Measurements from ENCODE around the gene NUP35. TPM values are rescaled to one million over a fixed set of nuclear protein-coding genes. Genes with fewer than 3 reads are reported as not detected.

The NUP35 gene
- total RNA-seq, 4 donors from 2014 or later = 5.9 to 32.8 (median 19.0) TPM

DNA sequence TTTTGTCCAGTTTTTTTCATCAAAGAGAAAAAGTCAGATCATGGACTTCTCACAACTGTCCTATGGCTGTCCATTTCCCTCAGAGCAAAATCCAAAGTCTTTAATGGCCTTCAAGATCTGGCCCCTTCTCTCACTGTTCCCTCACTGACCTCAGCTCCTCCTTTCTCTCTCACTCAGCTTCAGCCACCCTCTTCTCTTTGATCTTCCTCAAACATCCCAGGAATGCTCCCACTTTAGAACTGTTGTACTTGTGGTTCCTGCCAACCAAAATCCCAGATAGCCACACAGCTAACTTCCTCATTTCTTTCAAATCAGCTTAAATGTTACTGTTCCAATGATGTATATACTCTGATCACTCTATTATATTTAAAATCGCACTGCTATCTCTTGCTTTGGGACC, 82.9 kb downstream of the NUP35 start:
- no peaks in the 10 kb centered on the region for H3K27me3 ChIP-seq
- no peaks in the 10 kb centered on the region for H3K36me3 ChIP-seq
- TF ChIP-seq, protein P1, sequence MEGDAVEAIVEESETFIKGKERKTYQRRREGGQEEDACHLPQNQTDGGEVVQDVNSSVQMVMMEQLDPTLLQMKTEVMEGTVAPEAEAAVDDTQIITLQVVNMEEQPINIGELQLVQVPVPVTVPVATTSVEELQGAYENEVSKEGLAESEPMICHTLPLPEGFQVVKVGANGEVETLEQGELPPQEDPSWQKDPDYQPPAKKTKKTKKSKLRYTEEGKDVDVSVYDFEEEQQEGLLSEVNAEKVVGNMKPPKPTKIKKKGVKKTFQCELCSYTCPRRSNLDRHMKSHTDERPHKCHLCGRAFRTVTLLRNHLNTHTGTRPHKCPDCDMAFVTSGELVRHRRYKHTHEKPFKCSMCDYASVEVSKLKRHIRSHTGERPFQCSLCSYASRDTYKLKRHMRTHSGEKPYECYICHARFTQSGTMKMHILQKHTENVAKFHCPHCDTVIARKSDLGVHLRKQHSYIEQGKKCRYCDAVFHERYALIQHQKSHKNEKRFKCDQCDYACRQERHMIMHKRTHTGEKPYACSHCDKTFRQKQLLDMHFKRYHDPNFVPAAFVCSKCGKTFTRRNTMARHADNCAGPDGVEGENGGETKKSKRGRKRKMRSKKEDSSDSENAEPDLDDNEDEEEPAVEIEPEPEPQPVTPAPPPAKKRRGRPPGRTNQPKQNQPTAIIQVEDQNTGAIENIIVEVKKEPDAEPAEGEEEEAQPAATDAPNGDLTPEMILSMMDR (IDR thresholded peaks at IDR 0.05) = no peak
- no peak for TF ChIP-seq POLR2A (IDR thresholded peaks at IDR 0.05)
- intact Hi-C loops (cut with DNase I; ENCODE audit: low total_unique reads) = no loop called here
- DNase-seq = no peak
- no peak overlapping the region for H3K27ac ChIP-seq
- no peaks in the 10 kb centered on the region for H3K4me1 ChIP-seq
- H3K4me3 ChIP-seq = no peak overlapping the region
- H3K9me3 ChIP-seq = no peaks in the 10 kb centered on the region

DNA sequence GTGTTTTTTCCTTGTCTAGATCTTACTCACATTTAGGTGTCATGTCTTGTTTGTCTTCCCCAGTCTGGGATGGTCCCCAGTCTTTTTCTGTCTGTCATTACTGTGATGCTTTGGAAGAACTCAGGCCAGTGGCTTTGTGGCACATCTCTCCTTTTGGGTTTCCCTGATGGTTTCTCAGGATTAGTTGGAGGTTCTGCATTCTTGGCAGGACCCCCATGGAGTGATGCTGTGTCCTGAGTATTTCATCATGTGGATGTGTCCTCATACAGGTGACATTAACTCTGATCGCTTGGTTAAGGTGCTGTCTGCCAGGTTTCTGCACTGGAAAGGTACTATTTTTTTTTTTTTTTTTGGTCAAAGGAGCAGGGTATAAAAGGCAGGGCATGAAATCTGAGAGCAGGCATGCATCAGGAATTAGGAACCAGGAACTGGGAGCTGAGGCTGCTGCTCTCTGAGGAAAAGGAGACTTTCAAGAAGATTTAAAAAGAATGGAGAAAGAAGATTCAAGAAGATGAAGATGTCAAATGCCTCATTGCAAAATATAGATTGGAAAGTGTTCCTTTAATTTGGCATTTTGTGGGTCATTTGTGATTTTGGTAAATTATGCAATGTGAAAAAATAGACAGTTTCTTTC, 85.3 kb downstream of the NUP35 start:
- DNase-seq = no peak
- H3K4me1 ChIP-seq = no peaks in the 10 kb centered on the region
- no peak for TF ChIP-seq POLR2A (IDR thresholded peaks at IDR 0.05)
- TF ChIP-seq, protein P1 (IDR thresholded peaks at IDR 0.05) = no peak
- no peaks in the 10 kb centered on the region for H3K36me3 ChIP-seq
- H3K4me3 ChIP-seq = no peak overlapping the region
- no peak overlapping the region for H3K27ac ChIP-seq
- H3K27me3 ChIP-seq = no peaks in the 10 kb centered on the region
- H3K9me3 ChIP-seq = no peaks in the 10 kb centered on the region
- intact Hi-C loops (cut with DNase I; ENCODE audit: low total_unique reads) = no loop called here

Other genes with a start within 250 kb of the NUP35 start
- gene NCKAP1, start 86.0 kb upstream of the NUP35 start, total RNA-seq = 100 to 1,000 TPM in 3 of 4 donors, 10 to 100 TPM in 1; 55.3 to 284 (median 167) TPM
- gene DUSP19, start 45.7 kb upstream of the NUP35 start, total RNA-seq = 10 to 100 TPM in 1 of 4 donors, 1 to 10 TPM in 2, under 1 TPM in 1; 0.29 to 12.4 (median 3.3) TPM

All from uterus (tissue), 4 donors.